Activated CD8-positive, alpha-beta T cell treated with anti-CD3 and anti-CD28 coated beads for 36 hours (primary cell): ENCODE measurements around the gene GBP5. TPM values are rescaled to one million over a fixed set of nuclear protein-coding genes. Genes with fewer than 3 reads are reported as not detected.

Source experiments
- ATAC-seq: fragments of 200-7000 bp; cut with Tn5 transposase; one replicate; pipeline ENCODE4 v1.10.0; 2021; ENCODE audit warnings: mild to moderate bottlenecking, moderate library complexity
- CTCF ChIA-PET: fragments of 350-600 bp; sonication (Branson Sonifier 250); formaldehyde crosslinking; loops from one replicate; lab custom pipeline; 2021; ENCODE audit warnings: antibody characterized with exemption; lab: Charles Lee
- POLR2A ChIA-PET: fragments of 350-600 bp; sonication (Branson Sonifier 250); formaldehyde crosslinking; loops from one replicate; lab custom pipeline; 2021; ENCODE audit warnings: antibody characterized with exemption; lab: Charles Lee
- DNase-seq: peaks from one replicate; pipeline ENCODE4 v3.0.0-alpha.2; 2020
- H3K27ac Mint-ChIP-seq: one replicate; pipeline ENCODE4 v1.8.0; 2021; ENCODE audit warnings: mild to moderate bottlenecking, mixed read lengths
- H3K27me3 Mint-ChIP-seq: one replicate; pipeline ENCODE4 v1.8.0; 2021; ENCODE audit warnings: mixed read lengths
- H3K36me3 Mint-ChIP-seq: one replicate; pipeline ENCODE4 v1.8.0; 2021; ENCODE audit warnings: low read depth, mixed read lengths
- H3K4me1 Mint-ChIP-seq: one replicate; pipeline ENCODE4 v1.8.0; 2021; ENCODE audit warnings: low read depth, mixed read lengths
- H3K4me3 Mint-ChIP-seq: one replicate; pipeline ENCODE4 v1.8.0; 2021; ENCODE audit warnings: mild to moderate bottlenecking, moderate library complexity, mixed read lengths
- H3K9me3 Mint-ChIP-seq: one replicate; pipeline ENCODE4 v1.8.0; 2021; ENCODE audit warnings: mixed read lengths
- CTCF ChIP-seq: fragments of 200-600 bp; IDR thresholded peaks from one replicate; pipeline ENCODE4 v1.8.0; 2022; ENCODE audit warnings: antibody characterized with exemption, mild to moderate bottlenecking
- intact Hi-C: fragments of 100-400 bp; cut with micrococcal nuclease; formaldehyde crosslinking; loops from one replicate; pipeline ENCODE4 v1.10.0; 2022
- total RNA-seq, 2 experiments: library from RNA; stranded (reverse); gene quantifications; one replicate each; pipeline ENCODE4 v1.2.3, GENCODE V29; 2021

Gene GBP5
- total RNA-seq, 2 experiments from 2014 or later: 163 to 174 TPM

DNA sequence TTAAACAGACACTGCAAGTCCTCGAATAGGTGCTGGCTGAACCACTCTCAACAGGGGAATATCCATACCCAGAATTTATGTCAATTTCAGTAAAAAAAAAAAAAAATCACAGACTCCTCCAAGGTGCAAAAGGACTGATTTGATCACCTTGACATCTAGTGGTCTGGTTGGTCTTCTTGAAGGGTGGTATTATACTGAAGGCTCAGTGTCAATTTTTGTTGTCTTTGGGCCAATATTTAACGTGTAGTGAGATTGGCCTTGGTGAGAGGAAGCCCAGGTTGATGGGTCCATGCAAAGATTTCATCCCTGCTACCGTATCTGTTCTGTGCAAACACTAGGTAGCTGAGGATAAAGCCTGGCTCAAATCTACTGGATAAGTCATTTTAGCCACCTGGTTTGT, 4.0 kb upstream of the GBP5 start:
- CTCF ChIA-PET: interaction anchor here (1.4 to 10.8 kb wide), 2 partner anchors 81 to 286 kb away, joined by 3 to 102 read pairs; no protein-coding TSS in a partner anchor
- DNase-seq (no peak), ATAC-seq (no peak)
- Mint-ChIP-seq H3K27me3 (no peaks in the 10 kb centered on the region), H3K4me3 (no peak overlapping the region), H3K27ac (peak overlapping the region; percentile 100), H3K4me1 (peaks cover 70% of the 10 kb centered on the region), H3K36me3 (peaks cover 31% of the 10 kb centered on the region), H3K9me3 (peaks cover 8% of the 10 kb centered on the region)
- intact Hi-C loops: no loop called here
- no peak for TF ChIP-seq CTCF
- POLR2A ChIA-PET: interaction anchor here (1.0 to 9.7 kb wide), 6 partner anchors 7 to 150 kb away, joined by 3 to 114 read pairs (median 12); no protein-coding TSS in a partner anchor

GRCh38 chr1:89274411-89274857, 1.8 kb upstream of the GBP5 start:
- ATAC-seq: peak; percentile 56
- Mint-ChIP-seq H3K36me3 (peaks cover 51% of the 10 kb centered on the region), H3K9me3 (peaks cover 6% of the 10 kb centered on the region), H3K4me3 (peak overlapping the region; percentile 100), H3K4me1 (peaks cover 56% of the 10 kb centered on the region), H3K27me3 (no peaks in the 10 kb centered on the region), H3K27ac (peak overlapping the region; percentile 100)
- ChIA-PET CTCF (interaction anchor here (0.7 to 10.8 kb wide), 9 partner anchors 11 to 274 kb away, joined by 3 to 102 read pairs (median 4); no protein-coding TSS in a partner anchor), POLR2A (interaction anchor here (0.7 to 9.7 kb wide), 14 partner anchors 9 to 205 kb away, joined by 3 to 114 read pairs (median 8); partner anchors contain the start of gene GBP4)
- intact Hi-C loops: loop anchor here (2.0 to 5.0 kb wide), 4 partner anchors 38 to 148 kb away; partner anchors contain the start of genes GBP2 and GBP4
- TF ChIP-seq CTCF: no peak
- DNase-seq: peak; percentile 33

DNA sequence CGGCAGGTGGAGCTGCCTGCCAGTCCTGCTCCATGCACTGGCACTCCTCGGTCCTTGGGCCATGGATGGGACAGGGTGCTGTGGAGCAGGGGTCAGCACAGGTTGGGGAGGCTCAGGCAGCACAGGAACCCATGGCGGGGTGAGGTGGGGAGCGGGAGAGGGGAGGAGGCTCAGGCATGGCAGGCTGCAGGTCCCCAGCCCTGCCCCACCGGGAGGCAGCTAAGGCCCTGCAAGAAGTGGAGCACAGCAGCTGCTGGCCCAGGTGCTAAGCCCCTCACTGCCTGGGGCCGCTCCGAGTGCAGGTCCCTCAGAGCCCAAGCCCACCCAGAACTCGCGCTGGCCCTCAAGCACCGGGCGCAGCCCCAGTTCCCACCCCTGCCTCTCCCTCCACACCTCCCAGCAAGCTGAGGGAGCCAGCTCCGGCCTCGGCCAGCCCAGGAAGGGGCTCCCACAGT, 691 bp upstream of the GBP5 start:
- ATAC-seq (peak; percentile 1), DNase-seq (no peak)
- POLR2A ChIA-PET: interaction anchor here (0.6 to 9.7 kb wide), 16 partner anchors 10 to 335 kb away, joined by 3 to 114 read pairs (median 6); partner anchors contain the start of genes GBP1, GBP4 and GBP6
- H3K27ac Mint-ChIP-seq: peak overlapping the region; percentile 100
- peaks cover 58% of the 10 kb centered on the region for H3K4me1 Mint-ChIP-seq
- CTCF ChIA-PET: interaction anchor here (0.6 to 10.8 kb wide), 8 partner anchors 9 to 288 kb away, joined by 3 to 102 read pairs (median 5); partner anchors contain the start of gene GBP4
- peaks cover 6% of the 10 kb centered on the region for H3K9me3 Mint-ChIP-seq
- H3K4me3 Mint-ChIP-seq: peak overlapping the region; percentile 100
- intact Hi-C loops: loop anchor here (5.0 kb wide), 3 partner anchors 39 to 84 kb away; partner anchors contain the start of gene GBP4
- peaks cover 59% of the 10 kb centered on the region for H3K36me3 Mint-ChIP-seq
- no peak for TF ChIP-seq CTCF
- no peaks in the 10 kb centered on the region for H3K27me3 Mint-ChIP-seq

DNA sequence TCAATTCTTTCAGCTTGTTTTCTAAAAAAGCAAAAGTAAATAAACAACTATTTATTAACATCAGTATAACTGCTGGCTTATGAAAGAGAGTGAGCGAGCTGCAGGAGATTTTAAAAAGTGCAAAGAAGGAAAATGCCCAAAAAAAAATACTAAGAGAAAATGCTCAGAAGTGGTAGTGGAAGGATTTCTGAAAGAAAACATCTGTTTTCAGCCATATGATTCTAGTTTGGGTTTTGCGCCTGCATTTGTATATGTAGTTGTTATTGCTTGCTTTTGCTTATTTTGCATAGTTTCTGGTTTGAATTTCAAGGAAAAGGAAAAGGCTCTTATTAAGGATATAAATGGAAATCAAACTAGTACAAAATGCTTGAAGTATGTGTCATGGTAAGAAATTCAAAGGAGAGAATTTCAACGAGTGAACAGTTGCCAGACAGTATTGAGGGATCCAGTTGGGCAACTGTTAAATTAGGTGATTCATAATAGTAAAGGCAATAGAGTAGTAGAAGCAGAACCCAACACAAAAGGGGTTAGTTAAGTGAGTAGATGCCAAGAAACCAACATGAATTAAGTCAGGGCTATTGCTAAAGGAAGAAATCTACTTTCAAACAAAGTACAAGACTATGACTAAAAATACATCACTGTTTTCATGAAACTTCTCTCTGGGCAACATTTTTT, 1.2 kb downstream of the GBP5 start:
- Mint-ChIP-seq H3K4me1 (peaks cover 58% of the 10 kb centered on the region), H3K9me3 (peaks cover 6% of the 10 kb centered on the region)
- no peak for ATAC-seq

More for the DNA sequence above, 1.2 kb downstream of the GBP5 start:
- Mint-ChIP-seq H3K27me3 (no peaks in the 10 kb centered on the region), H3K4me3 (peak overlapping the region; percentile 100), H3K27ac (peak overlapping the region; percentile 100), H3K36me3 (peaks cover 69% of the 10 kb centered on the region)
- ChIA-PET POLR2A (interaction anchor here (1.0 to 9.7 kb wide), 12 partner anchors 11 to 281 kb away, joined by 3 to 114 read pairs (median 6); partner anchors contain the start of genes GBP4 and GBP6), CTCF (interaction anchor here (0.8 to 10.8 kb wide), 11 partner anchors 11 to 287 kb away, joined by 3 to 102 read pairs (median 5); partner anchors contain the start of genes GBP1 and GBP4)
- TF ChIP-seq CTCF: no peak
- intact Hi-C loops: loop anchor here (5.0 kb wide), 3 partner anchors 41 to 86 kb away; partner anchors contain the start of gene GBP4
- no peak for DNase-seq
